BJ (cell line): ENCODE results near the gene ZNF324B. TPM values are rescaled to one million over a fixed set of nuclear protein-coding genes. Genes with fewer than 3 reads are reported as not detected.
"Not testable (repeated sequence)": the region's sequence is repeated elsewhere in the genome, so short reads cannot be mapped to it uniquely, and the experiment has no call there.

Experiments
- CTCF ChIA-PET: fragments of 350-600 bp; formaldehyde crosslinking; extraction: SDS; loops from one replicate; lab custom pipeline; 2021; ENCODE audit warnings: antibody characterized with exemption, inconsistent platforms; lab: Yijun Ruan, JAX
- POLR2A ChIA-PET: fragments of 300-600 bp; sonication (Branson Sonifier 250); formaldehyde crosslinking; extraction: SDS; loops from one replicate; lab custom pipeline; 2021; ENCODE audit warnings: antibody characterized with exemption; lab: Charles Lee
- DNase-seq: peaks from one replicate; pipeline ENCODE4 v3.0.0-alpha.2; 2011; ENCODE audit warnings: low read depth
- H3K27me3 ChIP-seq: 2 replicates; pipeline ENCODE4 v1.6.0; 2011; ENCODE audit warnings: low read length; ENCODE audit not compliant: control insufficient read depth, insufficient read depth
- H3K36me3 ChIP-seq: 2 replicates; pipeline ENCODE4 v1.5.1; 2011; ENCODE audit warnings: low read length; ENCODE audit not compliant: control insufficient read depth, insufficient read depth
- H3K4me3 ChIP-seq: 2 replicates; pipeline ENCODE4 v1.5.1; 2011; ENCODE audit warnings: low read depth, mild to moderate bottlenecking, control low read depth, low read length
- polyA plus RNA-seq: library from polyadenylated mRNA; depleted of rRNA; stranded (reverse); fragments of >200 nt; gene quantifications from 2 replicates; pipeline ENCODE4 v1.2.3, GENCODE V29; 2011
- TF ChIP-seq, protein P1 (sequence below): IDR thresholded peaks from 2 replicates; pipeline ENCODE4 v1.5.1; 2011; ENCODE audit warnings: low read depth, mild to moderate bottlenecking, control low read depth, inconsistent platforms, low read length, moderate library complexity; ENCODE audit not compliant: insufficient read depth

Gene ZNF324B
- polyA plus RNA-seq, 1 experiment, result 2.0 TPM

DNA sequence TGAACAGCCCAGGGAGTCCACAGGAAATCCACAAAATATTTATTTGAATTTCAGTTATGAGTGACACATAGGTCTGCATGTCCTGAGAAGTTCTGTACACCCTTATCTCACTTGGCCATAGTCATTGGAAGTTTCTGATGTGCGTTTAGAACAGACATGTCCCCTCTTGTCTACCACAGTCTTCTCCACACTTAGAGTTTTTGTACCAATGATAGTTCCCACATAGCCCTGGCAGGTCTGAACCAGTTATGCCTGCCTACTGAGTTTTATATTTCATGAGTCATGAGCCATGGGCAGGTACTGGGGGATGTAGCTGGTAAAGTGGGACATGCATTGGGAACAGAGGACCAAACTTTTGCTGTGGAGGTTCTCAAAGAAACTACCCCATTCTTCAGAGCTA is 22.8 kb upstream of the ZNF324B start:
- ChIA-PET CTCF (no interaction called here), POLR2A (no interaction called here)
- Histone ChIP-seq H3K27me3 (no peaks in the 10 kb centered on the region), H3K36me3 (peaks cover under 1% of the 10 kb centered on the region), H3K4me3 (no peak overlapping the region)
- DNase-seq, result no peak
- TF ChIP-seq, protein P1, sequence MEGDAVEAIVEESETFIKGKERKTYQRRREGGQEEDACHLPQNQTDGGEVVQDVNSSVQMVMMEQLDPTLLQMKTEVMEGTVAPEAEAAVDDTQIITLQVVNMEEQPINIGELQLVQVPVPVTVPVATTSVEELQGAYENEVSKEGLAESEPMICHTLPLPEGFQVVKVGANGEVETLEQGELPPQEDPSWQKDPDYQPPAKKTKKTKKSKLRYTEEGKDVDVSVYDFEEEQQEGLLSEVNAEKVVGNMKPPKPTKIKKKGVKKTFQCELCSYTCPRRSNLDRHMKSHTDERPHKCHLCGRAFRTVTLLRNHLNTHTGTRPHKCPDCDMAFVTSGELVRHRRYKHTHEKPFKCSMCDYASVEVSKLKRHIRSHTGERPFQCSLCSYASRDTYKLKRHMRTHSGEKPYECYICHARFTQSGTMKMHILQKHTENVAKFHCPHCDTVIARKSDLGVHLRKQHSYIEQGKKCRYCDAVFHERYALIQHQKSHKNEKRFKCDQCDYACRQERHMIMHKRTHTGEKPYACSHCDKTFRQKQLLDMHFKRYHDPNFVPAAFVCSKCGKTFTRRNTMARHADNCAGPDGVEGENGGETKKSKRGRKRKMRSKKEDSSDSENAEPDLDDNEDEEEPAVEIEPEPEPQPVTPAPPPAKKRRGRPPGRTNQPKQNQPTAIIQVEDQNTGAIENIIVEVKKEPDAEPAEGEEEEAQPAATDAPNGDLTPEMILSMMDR, result no peak

DNA sequence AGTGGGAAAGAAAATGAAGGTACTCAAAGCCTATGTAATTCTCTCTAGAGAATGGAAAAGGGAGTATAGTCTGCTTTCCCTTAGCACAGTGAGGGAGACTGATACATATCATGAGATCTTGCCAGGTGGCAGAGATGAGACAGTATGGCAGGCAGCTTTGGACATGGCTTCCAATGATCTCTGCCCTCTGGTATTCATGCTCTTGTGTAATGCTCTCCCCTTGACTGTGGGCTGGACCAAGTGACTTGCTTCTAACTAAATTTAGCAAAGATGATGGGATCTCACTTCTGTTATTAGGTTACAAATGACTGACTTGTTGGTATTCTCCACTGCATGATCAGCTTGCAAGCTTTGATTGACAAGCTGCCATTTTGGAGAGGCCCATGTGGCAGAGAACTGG is 21.7 kb upstream of the ZNF324B start:
- Histone ChIP-seq H3K36me3 (peaks cover 9% of the 10 kb centered on the region), H3K27me3 (no peaks in the 10 kb centered on the region), H3K4me3 (no peak overlapping the region)
- DNase-seq, result no peak
- CTCF ChIA-PET, result interaction anchor here (1.0 kb wide), 1 partner anchor 9 kb away, joined by 3 read pairs; no protein-coding TSS in a partner anchor
- POLR2A ChIA-PET, result no interaction called here
- TF ChIP-seq, protein P1, result no peak

DNA sequence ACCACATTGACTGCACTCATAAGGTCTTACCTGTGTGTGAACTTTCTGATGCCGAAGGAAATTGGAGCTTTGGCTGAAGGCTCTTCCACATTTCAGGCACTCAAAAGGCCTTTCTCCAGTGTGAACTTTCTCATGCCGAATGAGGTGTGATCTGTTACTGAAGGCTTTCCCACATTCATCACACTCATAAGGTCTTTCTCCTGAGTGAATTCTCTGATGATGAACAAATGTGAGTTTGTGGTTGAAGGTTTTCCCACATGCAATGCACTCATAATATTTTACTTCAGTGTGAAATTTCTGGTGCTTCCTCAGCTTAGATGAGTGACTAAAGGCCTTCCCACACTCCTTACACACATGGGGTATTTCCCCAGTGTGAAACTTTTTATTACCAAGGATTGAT is 17.2 kb upstream of the ZNF324B start:
- H3K27me3 ChIP-seq, result no peaks in the 10 kb centered on the region
- no peak overlapping the region for H3K4me3 ChIP-seq
- DNase-seq, result no peak
- ChIA-PET CTCF (interaction anchor here (0.6 kb wide), 1 partner anchor 1761 kb away, joined by 3 read pairs; no protein-coding TSS in a partner anchor), POLR2A (no interaction called here)
- TF ChIP-seq, protein P1, result no peak
- peaks cover 17% of the 10 kb centered on the region for H3K36me3 ChIP-seq

- peaks cover 7% of the 10 kb centered on the region for H3K36me3 ChIP-seq
- peak; percentile 100 for DNase-seq
- CTCF ChIA-PET, result interaction anchor here (1.0 kb wide), 1 partner anchor 79 kb away, joined by 3 read pairs; no protein-coding TSS in a partner anchor
- TF ChIP-seq, protein P1, result no peak
- H3K4me3 ChIP-seq, result peak within 1 kb of the TSS; percentile 81
- POLR2A ChIA-PET, result no interaction called here
- no peaks in the 10 kb centered on the region for H3K27me3 ChIP-seq
Measured at GRCh38 chr19:58439576-58440554, 11.6 kb upstream of the ZNF324B start, which contains the start of gene ZNF132. TSS of gene ZNF132 (minus strand) at chr19:58440153. CDS start at chr19:58439821, 332 bp downstream.

- TF ChIP-seq, protein P1, result no peak
- DNase-seq, result no peak
- no peaks in the 10 kb centered on the region for H3K27me3 ChIP-seq
- ChIA-PET CTCF (interaction anchor here (1.0 kb wide), 1 partner anchor 78 kb away, joined by 3 read pairs; no protein-coding TSS in a partner anchor), POLR2A (no interaction called here)
- peaks cover 3% of the 10 kb centered on the region for H3K36me3 ChIP-seq
- peak overlapping the region; percentile 81 for H3K4me3 ChIP-seq
Measured at GRCh38 chr19:58440556-58440955, 10.9 kb upstream of the ZNF324B start.

GRCh38 chr19:58442986-58443385 is 8.4 kb upstream of the ZNF324B start:
- CTCF ChIA-PET, result interaction anchor here (1.0 to 1.1 kb wide), 2 partner anchors 8 to 14 kb away, joined by 3 read pairs; partner anchors contain the start of gene ZNF324B
- H3K27me3 ChIP-seq, H3K36me3 ChIP-seq, POLR2A ChIA-PET, H3K4me3 ChIP-seq, DNase-seq: not testable (repeated sequence)

DNA sequence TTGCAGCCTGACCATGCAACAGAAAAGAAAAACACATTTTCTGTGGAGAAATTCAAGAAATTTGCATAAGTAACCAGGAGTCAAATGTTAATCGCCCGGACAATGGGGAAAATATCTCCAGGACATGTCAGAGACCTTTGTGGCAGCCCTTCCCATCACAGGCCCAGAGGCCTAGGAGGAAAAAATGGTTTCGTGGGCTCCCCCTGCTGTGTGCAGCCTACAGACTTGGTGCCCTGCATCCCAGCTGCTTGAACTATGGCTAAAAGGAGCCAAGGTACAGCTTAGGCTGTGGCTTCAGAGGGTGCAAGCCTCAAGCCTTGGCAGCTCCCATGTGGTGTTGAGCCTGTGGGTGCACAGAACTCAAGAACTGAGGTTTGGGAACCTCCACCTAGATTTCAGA is 2.6 kb upstream of the ZNF324B start:
- H3K27me3 ChIP-seq, DNase-seq, H3K4me3 ChIP-seq, POLR2A ChIA-PET, H3K36me3 ChIP-seq: not testable (repeated sequence)
- CTCF ChIA-PET, result interaction anchor here (1.0 kb wide), 1 partner anchor 51 kb away, joined by 3 read pairs; no protein-coding TSS in a partner anchor

- POLR2A ChIA-PET, CTCF ChIA-PET, DNase-seq, H3K36me3 ChIP-seq, H3K4me3 ChIP-seq, H3K27me3 ChIP-seq: not testable (repeated sequence)
Measured at GRCh38 chr19:58449980-58450379, 1.4 kb upstream of the ZNF324B start.
